CD4-positive, alpha-beta T cell (primary cell): ENCODE results near the gene AP3B1. TPM values are rescaled to one million over a fixed set of nuclear protein-coding genes. Genes with fewer than 3 reads are reported as not detected.

Source experiments
- ATAC-seq: fragments of 200-7000 bp; cut with Tn5 transposase; one replicate; pipeline ENCODE4 v1.10.0; 2022; ENCODE audit warnings: mild to moderate bottlenecking; ENCODE audit not compliant: poor library complexity
- CTCF ChIA-PET: fragments of 350-600 bp; sonication (Branson Sonifier 250); formaldehyde crosslinking; loops from one replicate; lab custom pipeline; 2021; ENCODE audit warnings: antibody characterized with exemption, inconsistent platforms; lab: Charles Lee
- POLR2A ChIA-PET: fragments of 350-600 bp; sonication (Branson Sonifier 250); formaldehyde crosslinking; loops from one replicate; lab custom pipeline; 2021; ENCODE audit warnings: antibody characterized with exemption, inconsistent platforms; lab: Charles Lee
- DNase-seq, 14 experiments: peaks; one replicate each; pipeline ENCODE4 v3.0.0-alpha.2; 2013 to 2020; ENCODE audit warnings: mixed read lengths in 2 of 14
- H3K27ac ChIP-seq, 2 donors: one replicate each; pipeline versions ENCODE4 v1.5.1 to v1.7.0; 2013; ENCODE audit warnings: low read length in 2 of 2, low read depth in 1 of 2, mild to moderate bottlenecking in 1 of 2
- H3K27me3 ChIP-seq, 2 experiments: 1 replicate in 1 of 2; 2 replicates in 1 of 2; pipeline versions ENCODE4 v1.6.1 to v1.7.0; 2013; ENCODE audit warnings: low read length in 2 of 2, control low read depth in 1 of 2, mild to moderate bottlenecking in 1 of 2, moderate library complexity in 1 of 2; ENCODE audit not compliant: insufficient read depth in 2 of 2, control insufficient read depth in 1 of 2
- H3K36me3 ChIP-seq: one replicate; pipeline ENCODE4 v1.6.1; 2013; ENCODE audit warnings: low read length, control low read depth; ENCODE audit not compliant: insufficient read depth
- H3K4me1 ChIP-seq: one replicate; pipeline ENCODE4 v1.6.1; 2013; ENCODE audit warnings: low read length, control low read depth; ENCODE audit not compliant: insufficient read depth
- H3K4me3 ChIP-seq: one replicate; pipeline ENCODE4 v1.5.1; 2013; ENCODE audit warnings: mild to moderate bottlenecking, low read length, moderate library complexity
- H3K9me3 ChIP-seq, 2 experiments: 1 replicate in 1 of 2; 2 replicates in 1 of 2; pipeline versions ENCODE4 v1.6.1 to v1.7.0; 2013; ENCODE audit warnings: low read length in 2 of 2, mild to moderate bottlenecking in 2 of 2, control low read depth in 1 of 2, moderate library complexity in 1 of 2; ENCODE audit not compliant: control insufficient read depth in 1 of 2, insufficient read depth in 1 of 2
- H3K27ac Mint-ChIP-seq: one replicate; pipeline ENCODE4 v1.8.0; 2020; ENCODE audit warnings: mixed read lengths
- H3K27me3 Mint-ChIP-seq: one replicate; pipeline ENCODE4 v1.8.0; 2021; ENCODE audit warnings: mixed read lengths
- H3K36me3 Mint-ChIP-seq: one replicate; pipeline ENCODE4 v1.8.0; 2021; ENCODE audit warnings: low read depth, mixed read lengths
- H3K4me1 Mint-ChIP-seq: one replicate; pipeline ENCODE4 v1.8.0; 2021; ENCODE audit warnings: low read depth, mixed read lengths
- H3K4me3 Mint-ChIP-seq: one replicate; pipeline ENCODE4 v1.8.0; 2020; ENCODE audit warnings: mild to moderate bottlenecking, mixed read lengths
- H3K9me3 Mint-ChIP-seq: one replicate; pipeline ENCODE4 v1.8.0; 2020; ENCODE audit warnings: mixed read lengths
- intact Hi-C, 2 experiments: fragments of 100-400 bp; cut with DNase I in 1 of 2; cut with micrococcal nuclease in 1 of 2; formaldehyde crosslinking; loops; one replicate each; pipeline versions ENCODE4 v1.15.1 to v1.9.0; 2023 to 2025; cut with DNase I, micrococcal nuclease
- total RNA-seq, 174 experiments: library from RNA in 2 of 174; stranded (reverse) in 2 of 174; gene quantifications; one replicate each; pipeline ENCODE4 v1.2.3 and lab custom pipeline; 2021 to 2026
- TF ChIP-seq, protein P1 (sequence below): fragments of 200-600 bp; IDR thresholded peaks from one replicate; pipeline ENCODE4 v1.8.0; 2022; ENCODE audit warnings: antibody characterized with exemption, mild to moderate bottlenecking

AP3B1 gene
- total RNA-seq, 2 experiments from 2014 or later: 24.5 to 24.6 TPM

DNA sequence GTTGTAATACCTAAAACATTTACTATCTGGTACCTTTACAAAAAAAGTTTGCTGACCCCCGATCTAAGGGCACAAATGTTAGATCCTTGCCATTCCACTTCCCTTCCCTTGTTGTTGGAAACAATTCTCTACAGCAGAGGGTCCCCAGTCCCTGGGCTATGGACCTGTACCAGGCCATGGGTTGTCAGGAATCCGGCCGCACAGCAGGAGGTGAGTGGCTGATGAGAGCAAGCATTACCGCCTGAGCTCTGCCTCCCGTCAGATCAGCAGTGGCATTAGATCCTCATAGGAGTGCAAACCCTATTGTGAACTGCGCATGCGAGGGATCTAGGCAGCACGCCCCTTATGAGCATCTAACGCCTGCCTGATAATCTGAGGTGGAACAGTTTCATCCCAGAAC, 248.5 kb downstream of the AP3B1 start:
- ATAC-seq (no peak), DNase-seq (no peak)
- no peaks in the 10 kb centered on the region for H3K9me3 ChIP-seq
- H3K4me3 Mint-ChIP-seq: no peak overlapping the region
- H3K4me3 ChIP-seq: no peak overlapping the region
- no peaks in the 10 kb centered on the region for H3K4me1 ChIP-seq
- no peaks in the 10 kb centered on the region for H3K27me3 ChIP-seq
- H3K27ac ChIP-seq: no peak overlapping the region
- intact Hi-C loops: no loop called here
- CTCF ChIA-PET: no interaction called here
- no peaks in the 10 kb centered on the region for H3K27me3 Mint-ChIP-seq
- no peak overlapping the region for H3K27ac Mint-ChIP-seq
- H3K36me3 Mint-ChIP-seq: peaks cover 67% of the 10 kb centered on the region
- H3K9me3 Mint-ChIP-seq: peaks cover 2% of the 10 kb centered on the region
- peaks cover 7% of the 10 kb centered on the region for H3K36me3 ChIP-seq
- POLR2A ChIA-PET: no interaction called here
- H3K4me1 Mint-ChIP-seq: no peaks in the 10 kb centered on the region
- TF ChIP-seq, protein P1, sequence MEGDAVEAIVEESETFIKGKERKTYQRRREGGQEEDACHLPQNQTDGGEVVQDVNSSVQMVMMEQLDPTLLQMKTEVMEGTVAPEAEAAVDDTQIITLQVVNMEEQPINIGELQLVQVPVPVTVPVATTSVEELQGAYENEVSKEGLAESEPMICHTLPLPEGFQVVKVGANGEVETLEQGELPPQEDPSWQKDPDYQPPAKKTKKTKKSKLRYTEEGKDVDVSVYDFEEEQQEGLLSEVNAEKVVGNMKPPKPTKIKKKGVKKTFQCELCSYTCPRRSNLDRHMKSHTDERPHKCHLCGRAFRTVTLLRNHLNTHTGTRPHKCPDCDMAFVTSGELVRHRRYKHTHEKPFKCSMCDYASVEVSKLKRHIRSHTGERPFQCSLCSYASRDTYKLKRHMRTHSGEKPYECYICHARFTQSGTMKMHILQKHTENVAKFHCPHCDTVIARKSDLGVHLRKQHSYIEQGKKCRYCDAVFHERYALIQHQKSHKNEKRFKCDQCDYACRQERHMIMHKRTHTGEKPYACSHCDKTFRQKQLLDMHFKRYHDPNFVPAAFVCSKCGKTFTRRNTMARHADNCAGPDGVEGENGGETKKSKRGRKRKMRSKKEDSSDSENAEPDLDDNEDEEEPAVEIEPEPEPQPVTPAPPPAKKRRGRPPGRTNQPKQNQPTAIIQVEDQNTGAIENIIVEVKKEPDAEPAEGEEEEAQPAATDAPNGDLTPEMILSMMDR: no peak

DNA sequence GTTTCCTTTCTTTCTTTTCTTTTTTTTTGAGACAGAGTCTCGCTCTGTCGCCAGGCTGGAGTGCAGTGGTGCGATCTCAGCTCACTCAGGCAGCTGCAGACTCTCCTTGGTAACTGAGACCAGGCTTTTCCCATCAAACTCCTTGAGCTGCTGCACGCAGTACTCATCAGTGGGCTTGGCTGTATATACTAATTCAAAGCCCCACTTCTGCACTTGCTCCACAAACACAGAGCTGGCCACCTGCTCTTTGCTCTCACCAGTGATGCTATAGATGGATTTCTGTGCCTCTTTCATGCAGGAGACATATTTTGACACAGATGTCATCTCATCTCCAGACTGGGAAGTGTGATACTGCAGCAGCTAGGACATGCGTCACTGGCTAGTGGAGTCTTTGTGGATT, 252.7 kb downstream of the AP3B1 start:
- ATAC-seq (no peak), DNase-seq (no peak)
- Histone ChIP-seq H3K4me1 (no peaks in the 10 kb centered on the region), H3K4me3 (no peak overlapping the region), H3K9me3 (no peaks in the 10 kb centered on the region), H3K27me3 (no peaks in the 10 kb centered on the region), H3K27ac (no peak overlapping the region), H3K36me3 (peaks cover 4% of the 10 kb centered on the region)
- intact Hi-C loops: no loop called here
- no peaks in the 10 kb centered on the region for H3K27me3 Mint-ChIP-seq
- peaks cover 64% of the 10 kb centered on the region for H3K36me3 Mint-ChIP-seq
- POLR2A ChIA-PET: no interaction called here
- TF ChIP-seq, protein P1: no peak
- CTCF ChIA-PET: no interaction called here
- no peak overlapping the region for H3K27ac Mint-ChIP-seq
- no peaks in the 10 kb centered on the region for H3K4me1 Mint-ChIP-seq
- peaks cover 2% of the 10 kb centered on the region for H3K9me3 Mint-ChIP-seq
- no peak overlapping the region for H3K4me3 Mint-ChIP-seq

DNA sequence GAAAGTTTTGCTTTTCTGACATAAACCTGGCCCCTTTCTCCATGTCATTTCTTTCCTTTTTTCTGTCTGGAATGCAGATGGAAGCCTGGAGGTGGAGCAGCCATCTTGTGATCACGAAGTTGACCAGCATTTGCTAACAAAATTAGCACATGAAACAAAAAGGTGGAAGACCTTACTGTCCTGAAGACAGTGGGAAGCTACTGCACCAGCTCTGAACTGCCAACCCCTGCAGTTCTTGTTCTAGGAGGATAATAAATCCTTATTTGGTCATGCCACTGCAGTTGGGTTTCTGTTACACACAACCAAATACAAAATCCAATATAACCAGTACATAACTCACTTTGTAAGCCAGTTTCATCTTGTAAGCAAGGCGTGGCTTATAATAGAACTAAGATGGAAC, 269.0 kb downstream of the AP3B1 start:
- ATAC-seq (no peak), DNase-seq (no peak)
- H3K4me1 Mint-ChIP-seq: no peaks in the 10 kb centered on the region
- ChIA-PET POLR2A (no interaction called here), CTCF (no interaction called here)
- TF ChIP-seq, protein P1: no peak
- H3K27me3 Mint-ChIP-seq: no peaks in the 10 kb centered on the region
- no peak overlapping the region for H3K4me3 Mint-ChIP-seq
- H3K27me3 ChIP-seq: no peaks in the 10 kb centered on the region
- H3K4me3 ChIP-seq: no peak overlapping the region
- peaks cover 25% of the 10 kb centered on the region for H3K36me3 Mint-ChIP-seq
- intact Hi-C loops: no loop called here
- no peaks in the 10 kb centered on the region for H3K9me3 Mint-ChIP-seq
- H3K36me3 ChIP-seq: peaks cover 5% of the 10 kb centered on the region
- H3K9me3 ChIP-seq: no peaks in the 10 kb centered on the region
- H3K27ac ChIP-seq: no peak overlapping the region
- no peaks in the 10 kb centered on the region for H3K4me1 ChIP-seq
- no peak overlapping the region for H3K27ac Mint-ChIP-seq
